Spleen (tissue), 11 donors: ENCODE measurements around the gene ITGA7. TPM values are rescaled to one million over a fixed set of nuclear protein-coding genes. Genes with fewer than 3 reads are reported as not detected.

ENCODE experiments used
- DNase-seq: peaks from one replicate; pipeline ENCODE4 v3.0.0-alpha.2; 2020
- H3K27ac ChIP-seq, 8 donors: fragments of 200-600 bp; sonication (generic) in 7 of 8; 1 replicate in 4 of 8; 2 replicates in 4 of 8; pipeline versions ENCODE4 v1.5.0 to v1.8.0; 2016 to 2021; ENCODE audit warnings: inconsistent platforms in 4 of 8, mild to moderate bottlenecking in 4 of 8, moderate library complexity in 1 of 8
- H3K27me3 ChIP-seq, 7 donors: fragments of 200-600 bp; sonication (generic) in 6 of 7; replicated peaks in 1 of 7; 1 replicate in 4 of 7; 2 replicates in 3 of 7; pipeline versions ENCODE4 v1.5.0 to v1.8.0; 2016 to 2021; ENCODE audit warnings: inconsistent platforms in 3 of 7, mild to moderate bottlenecking in 1 of 7
- H3K36me3 ChIP-seq, 6 donors: fragments of 200-600 bp; sonication (generic) in 5 of 6; 1 replicate in 4 of 6; 2 replicates in 2 of 6; pipeline versions ENCODE4 v1.5.0 to v1.8.0; 2016 to 2021; ENCODE audit warnings: inconsistent platforms in 2 of 6
- H3K4me1 ChIP-seq, 6 donors: fragments of 200-600 bp; sonication (generic) in 5 of 6; 1 replicate in 3 of 6; 2 replicates in 3 of 6; pipeline versions ENCODE4 v1.5.0 to v1.8.0; 2016 to 2021; ENCODE audit warnings: inconsistent platforms in 3 of 6
- H3K4me3 ChIP-seq, 8 donors: fragments of 200-600 bp; sonication (generic) in 7 of 8; 1 replicate in 4 of 8; 2 replicates in 4 of 8; pipeline versions ENCODE4 v1.5.0 to v1.8.0; 2016 to 2021; ENCODE audit warnings: inconsistent platforms in 4 of 8, mild to moderate bottlenecking in 4 of 8, moderate library complexity in 2 of 8
- H3K9me3 ChIP-seq, 8 donors: fragments of 200-600 bp; sonication (generic) in 7 of 8; 1 replicate in 4 of 8; 2 replicates in 4 of 8; pipeline versions ENCODE4 v1.5.0 to v1.8.0; 2016 to 2021; ENCODE audit warnings: inconsistent platforms in 4 of 8
- POLR2A ChIP-seq, 3 donors: fragments of 450-650 bp; IDR thresholded peaks; one replicate each; pipeline ENCODE4 v1.5.1; 2017; ENCODE audit warnings: antibody characterized with exemption in 3 of 3, mild to moderate bottlenecking in 1 of 3
- POLR2AphosphoS5 ChIP-seq, 3 donors: sonication (generic); formaldehyde crosslinking; IDR thresholded peaks; one replicate each; pipeline ENCODE4 v1.5.1; 2017; ENCODE audit warnings: antibody characterized with exemption in 3 of 3
- WGBS, 5 donors: extraction: QIAGEN DNeasy Blood & Tissue Kit in 3 of 5; methylation state at CpG; one replicate each; pipeline versions ENCODE4 v1.1.5 to v1.1.7; 2013 to 2018; 5-methylcytosine and 5-hydroxymethylcytosine counted together
- intact Hi-C: fragments of 100-400 bp; cut with DNase I; formaldehyde crosslinking; loops from one replicate; pipeline ENCODE4 v1.15.0; 2023; ENCODE audit warnings: low total_unique reads
- polyA plus RNA-seq, 3 donors: library from polyadenylated mRNA; stranded (reverse); fragments of 200-250 nt; gene quantifications; one replicate each; pipeline ENCODE4 v1.2.1, GENCODE V29; 2013
- total RNA-seq, 7 donors: library from RNA; depleted of rRNA in 3 of 7; stranded (reverse); fragments of >200 nt in 3 of 7; fragmentation: NEBNext Ultra II Directional in 4 of 7; extraction: Animal tissue kit (Norgen Biotek cat#: 25700) in 4 of 7; gene quantifications; one replicate each; pipeline versions ENCODE4 v1.1.0 to v1.2.1, GENCODE V29; 2016 to 2021
- TF ChIP-seq, protein P1 (sequence below), 11 experiments: fragments of 200-600 bp in 7 of 11; fragments of 450-650 bp in 4 of 11; sonication (generic) in 4 of 11; IDR thresholded peaks in 8 of 11; conservative IDR thresholded peaks in 3 of 11; 1 replicate in 7 of 11; 2 replicates in 4 of 11; pipeline versions ENCODE4 v1.4.0 to v1.8.0; 2016 to 2021; ENCODE audit warnings: antibody characterized with exemption in 11 of 11, inconsistent platforms in 4 of 11, mild to moderate bottlenecking in 1 of 11
- donor health status: healthy with polysubstance abuse.
- donor health status: DM: no; HTN: no; CAD: no; lungs with moderate emphysema.
- donor health status: DM: no; HTN: no; CAD: no.
- donor health status: Bipolar disorder and iron deficiency.
- donor health status: healthy.
- donor health status: DM: no; HTN: no; CAD: no.
- donor health status: DM: yes; HTN: yes; CAD: no.

The ITGA7 gene
- total and polyA plus RNA-seq, 10 donors = 4.4 to 93.2 (median 19.6) TPM

DNA sequence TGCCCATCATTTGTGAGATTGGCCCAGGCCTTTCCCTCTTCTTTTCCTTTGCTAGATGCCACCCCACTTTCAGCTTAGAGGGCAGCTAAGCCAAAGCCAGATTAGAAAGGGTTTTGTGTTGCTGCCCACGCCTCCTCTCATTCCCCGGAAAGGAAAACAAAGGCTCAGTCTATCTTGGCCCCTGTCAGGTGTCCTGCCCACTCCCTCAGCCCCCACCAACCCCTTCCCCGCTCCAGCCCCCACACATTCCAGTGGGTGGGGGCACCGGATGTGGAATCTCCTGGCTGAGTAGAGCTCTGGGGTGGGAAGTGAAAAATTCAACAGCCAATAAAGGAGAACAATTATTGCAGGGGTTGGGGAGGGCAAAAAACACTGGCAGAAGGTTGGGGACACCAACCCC, 10.3 kb upstream of the ITGA7 start:
- peak overlapping the region in 1 of 8 donors; percentile 89 for H3K4me3 ChIP-seq
- DNase-seq = peak; percentile 60
- H3K9me3 ChIP-seq = no peaks in the 10 kb centered on the region
- no peaks in the 10 kb centered on the region for H3K27me3 ChIP-seq
- intact Hi-C loops = no loop called here
- H3K36me3 ChIP-seq = peaks cover 0 to 55% (median 15%) of the 10 kb centered on the region in 6 donors
- TF ChIP-seq POLR2A (IDR thresholded peaks at IDR 0.05) (no peak), POLR2AphosphoS5 (IDR thresholded peaks at IDR 0.05) (no peak)
- TF ChIP-seq, protein P1, sequence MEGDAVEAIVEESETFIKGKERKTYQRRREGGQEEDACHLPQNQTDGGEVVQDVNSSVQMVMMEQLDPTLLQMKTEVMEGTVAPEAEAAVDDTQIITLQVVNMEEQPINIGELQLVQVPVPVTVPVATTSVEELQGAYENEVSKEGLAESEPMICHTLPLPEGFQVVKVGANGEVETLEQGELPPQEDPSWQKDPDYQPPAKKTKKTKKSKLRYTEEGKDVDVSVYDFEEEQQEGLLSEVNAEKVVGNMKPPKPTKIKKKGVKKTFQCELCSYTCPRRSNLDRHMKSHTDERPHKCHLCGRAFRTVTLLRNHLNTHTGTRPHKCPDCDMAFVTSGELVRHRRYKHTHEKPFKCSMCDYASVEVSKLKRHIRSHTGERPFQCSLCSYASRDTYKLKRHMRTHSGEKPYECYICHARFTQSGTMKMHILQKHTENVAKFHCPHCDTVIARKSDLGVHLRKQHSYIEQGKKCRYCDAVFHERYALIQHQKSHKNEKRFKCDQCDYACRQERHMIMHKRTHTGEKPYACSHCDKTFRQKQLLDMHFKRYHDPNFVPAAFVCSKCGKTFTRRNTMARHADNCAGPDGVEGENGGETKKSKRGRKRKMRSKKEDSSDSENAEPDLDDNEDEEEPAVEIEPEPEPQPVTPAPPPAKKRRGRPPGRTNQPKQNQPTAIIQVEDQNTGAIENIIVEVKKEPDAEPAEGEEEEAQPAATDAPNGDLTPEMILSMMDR (IDR thresholded peaks at IDR 0.05 in 8 of 11, conservative IDR thresholded peaks at IDR 0.05 in 3 of 11) = no peak
- H3K4me1 ChIP-seq = peaks cover 35 to 78% (median 60%) of the 10 kb centered on the region in 6 donors
- WGBS, 5 donors = 49 to 86% (median 78%) methylated on average over 4 of the region's 4 CpGs
- H3K27ac ChIP-seq = peak overlapping the region in 6 of 8 donors; percentile 9 to 97 (median 96)

DNA sequence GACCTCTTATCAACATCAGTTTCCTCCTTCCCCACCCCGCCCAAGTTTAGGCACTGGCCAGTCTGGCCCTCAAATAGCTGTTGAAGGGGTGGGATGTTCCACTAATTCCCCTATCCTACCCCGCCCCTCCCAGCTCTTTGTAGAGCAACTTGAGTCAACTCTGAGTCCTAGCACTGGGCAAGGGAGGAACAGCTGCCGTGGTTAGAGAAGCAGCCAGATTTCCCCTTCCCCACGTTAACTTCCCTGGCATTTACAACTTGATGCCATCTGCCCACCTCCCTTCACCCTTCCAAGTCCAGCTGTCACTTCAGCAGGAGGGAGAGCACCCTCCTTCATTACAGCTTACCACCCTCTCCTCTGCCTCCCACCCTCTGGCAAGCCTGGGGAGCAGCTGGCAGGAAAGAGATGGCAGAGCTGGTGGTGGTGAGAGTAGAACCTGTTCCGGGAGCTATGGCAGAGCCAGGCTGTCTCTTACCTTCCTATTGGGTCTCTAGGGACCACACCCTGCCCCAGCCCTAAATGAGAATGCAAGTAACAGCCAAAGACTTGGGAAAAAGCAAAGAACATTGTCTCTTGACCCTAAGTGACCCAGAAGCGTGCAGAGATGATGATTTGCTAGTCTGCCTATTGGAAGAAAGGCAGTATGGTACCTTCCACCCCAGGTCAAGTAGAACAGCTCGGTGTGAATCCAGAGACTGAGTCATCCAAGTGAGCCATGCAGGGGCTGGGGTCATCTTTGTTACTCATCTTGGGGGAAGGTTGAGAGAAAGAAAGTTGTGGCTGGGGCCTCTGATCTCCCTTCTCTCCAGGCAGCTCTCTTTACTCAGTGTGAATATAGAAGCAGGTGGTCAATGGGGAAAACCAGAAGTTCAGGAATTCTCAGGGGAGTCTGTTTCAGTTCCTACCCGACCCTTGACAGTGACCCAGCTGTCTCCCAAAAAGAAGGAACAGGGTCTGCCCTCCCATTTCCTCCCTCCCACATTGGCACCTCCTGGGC, 9.6 kb upstream of the ITGA7 start:
- Histone ChIP-seq H3K9me3 (no peaks in the 10 kb centered on the region), H3K4me1 (peaks cover 35 to 75% (median 60%) of the 10 kb centered on the region in 6 donors), H3K36me3 (peaks cover 0 to 48% (median 12%) of the 10 kb centered on the region in 6 donors), H3K27ac (peak overlapping the region in 7 of 8 donors; percentile 92 to 97 (median 96)), H3K27me3 (no peaks in the 10 kb centered on the region), H3K4me3 (peak overlapping the region; percentile 70 to 98 (median 91))
- WGBS, 5 donors = 37 to 54% (median 50%) methylated on average over 8 of the region's 8 CpGs
- intact Hi-C loops = no loop called here
- TF ChIP-seq POLR2A (IDR thresholded peaks at IDR 0.05) (no peak), POLR2AphosphoS5 (IDR thresholded peaks at IDR 0.05) (no peak)
- TF ChIP-seq, protein P1 (IDR thresholded peaks at IDR 0.05 in 8 of 11, conservative IDR thresholded peaks at IDR 0.05 in 3 of 11) = no peak
- DNase-seq = peak; percentile 73

DNA sequence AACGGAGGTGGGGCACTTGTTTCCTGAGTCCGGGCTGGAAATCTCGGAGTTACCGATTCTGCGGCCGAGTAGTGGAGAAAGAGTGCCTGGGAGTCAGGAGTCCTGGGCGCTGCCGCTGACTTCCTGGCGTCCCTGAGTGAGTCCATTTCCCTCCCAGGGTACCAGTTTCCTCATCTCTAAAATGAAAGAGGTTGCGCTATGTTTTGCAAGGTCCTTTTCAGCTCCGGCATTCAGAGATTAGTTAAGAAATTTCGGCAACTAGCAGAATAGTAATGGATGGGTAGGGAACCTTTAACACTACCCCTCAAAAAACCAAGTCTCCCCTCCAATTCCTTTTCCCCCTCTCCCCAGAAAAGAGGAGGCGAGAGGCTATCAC, 8.9 kb upstream of the ITGA7 start:
- H3K36me3 ChIP-seq = peaks cover 0 to 40% (median 12%) of the 10 kb centered on the region in 6 donors
- H3K27me3 ChIP-seq = no peaks in the 10 kb centered on the region
- DNase-seq = no peak
- H3K4me1 ChIP-seq = peaks cover 35 to 73% (median 59%) of the 10 kb centered on the region in 6 donors
- TF ChIP-seq, protein P1 (IDR thresholded peaks at IDR 0.05 in 8 of 11, conservative IDR thresholded peaks at IDR 0.05 in 3 of 11) = peak in 2 of 11 experiments; percentile 8 to 17
- TF ChIP-seq POLR2A (IDR thresholded peaks at IDR 0.05) = no peak
- H3K9me3 ChIP-seq = no peaks in the 10 kb centered on the region
- intact Hi-C loops = no loop called here
- peak overlapping the region; percentile 70 to 98 (median 91) for H3K4me3 ChIP-seq
- 1 to 4% (median 3%) methylated on average over 9 to 13 of the region's 13 CpGs for WGBS, 5 donors
- H3K27ac ChIP-seq = peak overlapping the region; percentile 83 to 97 (median 96)
